Heart right ventricle (tissue), 16 donors: ENCODE data around the gene PCNA. TPM values are rescaled to one million over a fixed set of nuclear protein-coding genes. Genes with fewer than 3 reads are reported as not detected.

Experiments used
- ATAC-seq, 8 donors: fragments of 200-7000 bp; cut with Tn5 transposase; one replicate each; pipeline ENCODE4 v1.9.1; 2020; ENCODE audit warnings: mild to moderate bottlenecking in 8 of 8, moderate library complexity in 8 of 8, moderate number of reproducible peaks in 1 of 8
- DNase-seq, 2 donors: peaks; one replicate each; pipeline ENCODE4 v3.0.0-alpha.2; 2020
- H3K27ac ChIP-seq, 10 donors: fragments of 200-600 bp; sonication (generic) in 2 of 10; one replicate each; pipeline versions ENCODE4 v1.5.0 to v1.8.0; 2020 to 2022; ENCODE audit warnings: mild to moderate bottlenecking in 3 of 10
- H3K27me3 ChIP-seq, 7 donors: fragments of 200-600 bp; one replicate each; pipeline ENCODE4 v1.8.0; 2021 to 2022; ENCODE audit warnings: mild to moderate bottlenecking in 2 of 7
- H3K36me3 ChIP-seq, 9 donors: fragments of 200-600 bp; sonication (generic) in 1 of 9; one replicate each; pipeline versions ENCODE4 v1.5.0 to v1.8.0; 2020 to 2022; ENCODE audit warnings: mild to moderate bottlenecking in 2 of 9
- H3K4me1 ChIP-seq, 9 donors: fragments of 200-600 bp; sonication (generic) in 1 of 9; one replicate each; pipeline versions ENCODE4 v1.5.0 to v1.8.0; 2020 to 2022; ENCODE audit warnings: mild to moderate bottlenecking in 4 of 9
- H3K4me3 ChIP-seq, 10 donors: fragments of 200-600 bp; sonication (generic) in 2 of 10; one replicate each; pipeline versions ENCODE4 v1.5.0 to v1.8.0; 2020 to 2022; ENCODE audit warnings: mild to moderate bottlenecking in 7 of 10, moderate library complexity in 2 of 10
- H3K9me3 ChIP-seq, 11 donors: fragments of 200-600 bp in 10 of 11; sonication (generic) in 2 of 11; one replicate each; pipeline versions ENCODE4 v1.5.0 to v1.8.0; 2013 to 2022; ENCODE audit warnings: mild to moderate bottlenecking in 2 of 11, control low read depth in 1 of 11, moderate library complexity in 1 of 11
- WGBS, 2 donors: extraction: QIAGEN DNeasy Blood & Tissue Kit; methylation state at CpG; one replicate each; pipeline ENCODE4 v1.1.7; 2013; ENCODE audit warnings: inconsistent platforms in 1 of 2; 5-methylcytosine and 5-hydroxymethylcytosine counted together
- intact Hi-C, 10 donors: fragments of 100-400 bp; cut with DNase I; formaldehyde crosslinking; loops; one replicate each; pipeline versions ENCODE4 v1.11.1 to v1.14.2; 2022
- polyA plus RNA-seq, 2 donors: library from polyadenylated mRNA; stranded (reverse); fragments of 200-250 nt; gene quantifications; one replicate each; pipeline ENCODE4 v1.2.3, GENCODE V29; 2013
- total RNA-seq, 10 donors: library from RNA; stranded (reverse); fragmentation: NEBNext Ultra II Directional in 3 of 10; extraction: Animal tissue kit (Norgen Biotek cat#: 25700) in 3 of 10; gene quantifications; one replicate each; pipeline versions ENCODE4 v1.2.1 to v1.2.4, GENCODE V29; 2021 to 2023
- TF ChIP-seq, protein P1 (sequence below), 9 donors: fragments of 200-600 bp; sonication (generic) in 2 of 9; IDR thresholded peaks; one replicate each; pipeline versions ENCODE4 v1.5.0 to v1.8.0; 2021 to 2022; ENCODE audit warnings: antibody characterized with exemption in 9 of 9, mild to moderate bottlenecking in 5 of 9, moderate library complexity in 1 of 9
- donor health status: Arrhythmogenic right ventricular cardiomyopathy.
- donor health status: ischemic (EF 13 %, LVEDD 7.1; RV severe dilation, severe dysfunction).
- donor health status: healthy with polysubstance abuse.
- donor health status: DM: no; HTN: yes; CAD: no.
- donor health status: DM: no; HTN: no; CAD: no.
- donor health status: ischemic (EF 25% LVEDD 6.9; RV normal size, moderate dysfunction).
- donor health status: ischemic (EF 25% LVEDD 5.7; RV mildly dilated, moderate dysfunction).
- donor health status: healthy.
- donor health status: DM: yes; HTN: yes; CAD: no.
- donor health status: Ischemic cardiomyopathy.
- donor health status: ischemic (EF 35%, LVEDD 5.7; RV mildly dilated, moderate dysfunction).
- donor health status: nonischemic (EF 11% LVEDD 7.7; RV severe dilation, severe dysfunction).
- donor health status: DM: yes; HTN: yes; CAD: no.
- donor health status: PGD.
- donor health status: ischemic (EF 29% LVEDD 5.4; RV normal size, mild dysfunction).
- donor health status: nonischemic (EF 23%, LVEDD 6.1; RV moderate dilation, normal function).

PCNA gene
- total and polyA plus RNA-seq, 12 donors: 11.6 to 39.1 (median 21.4) TPM

GRCh38 chr20:5161536-5162164 lies 41.9 kb upstream of the PCNA start:
- Histone ChIP-seq H3K9me3 (no peaks in the 10 kb centered on the region), H3K27ac (peak overlapping the region in 4 of 10 donors; percentile 0 to 72 (median 36)), H3K4me1 (peaks cover 12 to 89% (median 56%) of the 10 kb centered on the region in 9 donors), H3K4me3 (no peak overlapping the region), H3K36me3 (no peaks in the 10 kb centered on the region), H3K27me3 (no peaks in the 10 kb centered on the region)
- intact Hi-C loops: no loop called here
- WGBS, 2 donors: 69 to 73% methylated on average over 6 of the region's 6 CpGs
- TF ChIP-seq, protein P1, sequence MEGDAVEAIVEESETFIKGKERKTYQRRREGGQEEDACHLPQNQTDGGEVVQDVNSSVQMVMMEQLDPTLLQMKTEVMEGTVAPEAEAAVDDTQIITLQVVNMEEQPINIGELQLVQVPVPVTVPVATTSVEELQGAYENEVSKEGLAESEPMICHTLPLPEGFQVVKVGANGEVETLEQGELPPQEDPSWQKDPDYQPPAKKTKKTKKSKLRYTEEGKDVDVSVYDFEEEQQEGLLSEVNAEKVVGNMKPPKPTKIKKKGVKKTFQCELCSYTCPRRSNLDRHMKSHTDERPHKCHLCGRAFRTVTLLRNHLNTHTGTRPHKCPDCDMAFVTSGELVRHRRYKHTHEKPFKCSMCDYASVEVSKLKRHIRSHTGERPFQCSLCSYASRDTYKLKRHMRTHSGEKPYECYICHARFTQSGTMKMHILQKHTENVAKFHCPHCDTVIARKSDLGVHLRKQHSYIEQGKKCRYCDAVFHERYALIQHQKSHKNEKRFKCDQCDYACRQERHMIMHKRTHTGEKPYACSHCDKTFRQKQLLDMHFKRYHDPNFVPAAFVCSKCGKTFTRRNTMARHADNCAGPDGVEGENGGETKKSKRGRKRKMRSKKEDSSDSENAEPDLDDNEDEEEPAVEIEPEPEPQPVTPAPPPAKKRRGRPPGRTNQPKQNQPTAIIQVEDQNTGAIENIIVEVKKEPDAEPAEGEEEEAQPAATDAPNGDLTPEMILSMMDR (IDR thresholded peaks at IDR 0.05): no peak
- DNase-seq (no peak), ATAC-seq (peak in 5 of 8 donors; percentile 24 to 77 (median 46))

DNA sequence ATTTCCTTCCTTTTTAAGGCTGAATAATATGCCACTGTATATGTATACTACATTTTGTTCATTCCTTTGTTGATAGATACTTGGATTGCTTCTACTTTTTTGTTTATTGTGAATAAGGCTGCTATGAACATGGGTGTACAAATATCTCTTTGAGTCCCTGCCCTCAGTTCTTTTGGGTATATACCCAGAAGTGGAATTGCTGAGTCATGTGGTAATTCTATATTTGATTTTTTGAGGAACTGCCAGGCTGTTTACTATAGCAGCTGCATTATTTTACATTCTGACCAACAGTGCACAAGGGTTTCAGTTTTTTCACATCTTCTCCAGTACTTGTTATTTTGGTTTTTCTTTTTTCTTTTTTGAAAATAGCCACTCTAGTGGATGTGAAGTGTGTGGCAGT lies 41.1 kb upstream of the PCNA start:
- ATAC-seq (no peak), DNase-seq (no peak)
- Histone ChIP-seq H3K36me3 (no peaks in the 10 kb centered on the region), H3K27me3 (no peaks in the 10 kb centered on the region), H3K27ac (peak overlapping the region in 3 of 10 donors; percentile 0 to 72 (median 49)), H3K4me1 (peaks cover 14 to 89% (median 58%) of the 10 kb centered on the region in 9 donors), H3K9me3 (no peaks in the 10 kb centered on the region), H3K4me3 (no peak overlapping the region)
- TF ChIP-seq, protein P1 (IDR thresholded peaks at IDR 0.05): no peak
- intact Hi-C loops: no loop called here

GRCh38 chr20:5159928-5160327 lies 40.2 kb upstream of the PCNA start:
- intact Hi-C loops: no loop called here
- H3K36me3 ChIP-seq: no peaks in the 10 kb centered on the region
- no peaks in the 10 kb centered on the region for H3K9me3 ChIP-seq
- H3K27ac ChIP-seq: peak overlapping the region in 5 of 10 donors; percentile 0 to 72 (median 12)
- WGBS, 2 donors: 36 to 54% methylated on average over 3 of the region's 3 CpGs
- H3K27me3 ChIP-seq: no peaks in the 10 kb centered on the region
- ATAC-seq: no peak
- TF ChIP-seq, protein P1 (IDR thresholded peaks at IDR 0.05): no peak
- peaks cover 11 to 89% (median 59%) of the 10 kb centered on the region in 9 donors for H3K4me1 ChIP-seq
- DNase-seq: no peak
- H3K4me3 ChIP-seq: no peak overlapping the region

DNA sequence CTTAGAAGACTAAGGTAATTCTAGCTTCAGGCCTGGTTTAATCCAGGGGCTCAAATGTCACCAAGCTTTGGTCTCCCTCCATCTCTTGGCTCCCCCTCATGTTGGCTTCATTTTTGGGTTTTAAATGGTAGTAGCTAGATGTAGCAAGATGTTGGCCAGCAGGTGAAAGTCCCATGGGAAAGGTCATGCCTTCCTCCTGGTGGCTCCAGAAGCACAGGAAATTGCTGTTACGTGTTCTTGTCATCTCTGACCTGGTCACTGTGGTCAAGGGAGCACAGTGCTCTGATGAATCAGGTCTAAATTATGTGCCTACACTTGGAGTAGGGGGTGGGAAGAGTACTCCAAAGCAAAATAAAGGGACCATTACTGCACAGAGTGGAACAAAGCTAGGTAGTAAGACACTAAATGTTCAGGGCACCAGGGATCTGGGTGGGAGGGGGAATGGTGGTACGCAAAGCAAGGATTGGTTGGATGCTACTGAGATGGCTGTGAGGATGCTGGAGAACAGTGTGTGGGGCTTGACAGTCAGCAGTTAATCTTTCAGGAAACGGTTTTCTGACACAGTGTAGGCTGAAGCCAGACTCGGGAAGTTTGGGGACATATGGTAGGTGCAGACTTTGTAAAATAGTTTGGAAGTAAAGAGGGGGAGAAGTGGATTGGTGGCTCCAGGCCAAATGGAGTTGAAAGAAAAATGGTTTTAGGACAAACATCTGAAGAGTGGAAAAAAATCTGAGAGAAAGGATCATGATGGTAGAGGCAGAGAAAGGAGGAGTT lies 37.1 kb upstream of the PCNA start:
- Histone ChIP-seq H3K27ac (peak overlapping the region in 3 of 10 donors; percentile 3 to 19 (median 7)), H3K4me3 (no peak overlapping the region), H3K4me1 (peaks cover 9 to 92% (median 69%) of the 10 kb centered on the region in 9 donors), H3K27me3 (no peaks in the 10 kb centered on the region), H3K9me3 (no peaks in the 10 kb centered on the region), H3K36me3 (peaks cover 0 to 7% (median 0%) of the 10 kb centered on the region in 9 donors)
- ATAC-seq (peak in 2 of 8 donors; percentile 18 to 37), DNase-seq (no peak)
- intact Hi-C loops: no loop called here
- WGBS, 2 donors: 51 to 58% methylated on average over 4 of the region's 4 CpGs
- TF ChIP-seq, protein P1 (IDR thresholded peaks at IDR 0.05): no peak
